ENCODE results near the gene MDM2. TPM values are rescaled to one million over a fixed set of nuclear protein-coding genes. Genes with fewer than 3 reads are reported as not detected.

Gene MDM2
- total and polyA plus RNA-seq, 11 donors = 16.2 to 78.8 (median 49.0) TPM

DNA sequence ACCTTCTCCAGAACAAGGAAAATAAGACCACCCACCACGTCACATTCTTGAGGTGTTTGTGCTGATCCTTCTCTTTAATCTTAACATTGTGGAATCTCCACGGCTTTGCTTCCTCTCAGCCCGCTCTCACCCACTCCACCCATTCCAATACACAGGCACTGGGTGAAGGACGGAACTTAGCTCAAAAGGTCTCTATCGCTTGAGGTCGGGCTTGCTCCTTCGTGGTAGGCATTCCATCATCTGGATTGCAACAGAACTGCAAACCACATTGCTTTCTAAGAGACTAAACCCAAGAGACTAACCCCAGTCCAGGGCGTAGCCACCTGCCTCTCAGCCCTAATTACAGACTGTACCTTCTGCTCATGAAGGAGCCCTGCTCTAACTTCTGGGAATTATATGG lies 24.0 kb upstream of the MDM2 start:
- H3K27me3 ChIP-seq = no peaks in the 10 kb centered on the region

DNA sequence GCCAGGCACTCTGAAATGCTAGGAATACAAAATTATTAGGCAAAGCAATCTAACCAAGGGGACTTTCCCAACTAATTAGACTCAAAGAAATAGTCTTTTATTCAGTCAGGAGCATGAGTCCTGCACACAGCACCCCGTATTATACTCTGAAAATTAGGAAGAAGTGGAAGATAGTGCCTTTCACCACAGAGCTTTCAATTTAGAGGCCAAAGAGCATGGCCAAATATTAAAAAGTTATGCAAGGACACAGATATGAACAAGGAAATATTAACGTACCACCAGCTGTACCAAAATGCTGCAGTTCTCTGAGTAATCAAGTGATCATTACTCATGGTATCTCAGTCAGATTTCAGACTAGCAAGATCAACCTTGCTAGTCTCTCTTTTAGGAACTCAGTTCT lies 22.6 kb upstream of the MDM2 start:
- intact Hi-C loops (cut with DNase I) = loop anchor here in 1 of 10 donors (5.0 kb wide), 1 partner anchor 38 kb away; the partner anchor contains the start of gene SLC35E3
- TF ChIP-seq, protein P1, sequence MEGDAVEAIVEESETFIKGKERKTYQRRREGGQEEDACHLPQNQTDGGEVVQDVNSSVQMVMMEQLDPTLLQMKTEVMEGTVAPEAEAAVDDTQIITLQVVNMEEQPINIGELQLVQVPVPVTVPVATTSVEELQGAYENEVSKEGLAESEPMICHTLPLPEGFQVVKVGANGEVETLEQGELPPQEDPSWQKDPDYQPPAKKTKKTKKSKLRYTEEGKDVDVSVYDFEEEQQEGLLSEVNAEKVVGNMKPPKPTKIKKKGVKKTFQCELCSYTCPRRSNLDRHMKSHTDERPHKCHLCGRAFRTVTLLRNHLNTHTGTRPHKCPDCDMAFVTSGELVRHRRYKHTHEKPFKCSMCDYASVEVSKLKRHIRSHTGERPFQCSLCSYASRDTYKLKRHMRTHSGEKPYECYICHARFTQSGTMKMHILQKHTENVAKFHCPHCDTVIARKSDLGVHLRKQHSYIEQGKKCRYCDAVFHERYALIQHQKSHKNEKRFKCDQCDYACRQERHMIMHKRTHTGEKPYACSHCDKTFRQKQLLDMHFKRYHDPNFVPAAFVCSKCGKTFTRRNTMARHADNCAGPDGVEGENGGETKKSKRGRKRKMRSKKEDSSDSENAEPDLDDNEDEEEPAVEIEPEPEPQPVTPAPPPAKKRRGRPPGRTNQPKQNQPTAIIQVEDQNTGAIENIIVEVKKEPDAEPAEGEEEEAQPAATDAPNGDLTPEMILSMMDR (IDR thresholded peaks at IDR 0.05) = no peak
- TF ChIP-seq POLR2A (IDR thresholded peaks at IDR 0.05) = no peak
- no peaks in the 10 kb centered on the region for H3K9me3 ChIP-seq
- no peak for DNase-seq
- H3K4me3 ChIP-seq = no peak overlapping the region
- no peaks in the 10 kb centered on the region for H3K27me3 ChIP-seq
- WGBS, 4 donors = 71 to 80% (median 74%) methylated on average over 2 of the region's 2 CpGs
- ATAC-seq = peak in 1 of 4 donors; percentile 30
- H3K36me3 ChIP-seq = no peaks in the 10 kb centered on the region
- peaks cover 0 to 50% (median 0%) of the 10 kb centered on the region in 12 donors for H3K4me1 ChIP-seq
- H3K27ac ChIP-seq = peak overlapping the region in 2 of 12 donors; percentile 11 to 71

More for the DNA sequence above, 24.0 kb upstream of the MDM2 start:
- intact Hi-C loops (cut with DNase I) = no loop called here
- no peaks in the 10 kb centered on the region for H3K9me3 ChIP-seq
- WGBS, 4 donors = 77 to 85% (median 82%) methylated on average over 8 of the region's 8 CpGs
- ATAC-seq = peak in 2 of 4 donors; percentile 42 to 55
- DNase-seq = no peak
- TF ChIP-seq POLR2A (IDR thresholded peaks at IDR 0.05) = no peak
- TF ChIP-seq, protein P1 (IDR thresholded peaks at IDR 0.05) = no peak
- no peak overlapping the region for H3K4me3 ChIP-seq
- no peaks in the 10 kb centered on the region for H3K36me3 ChIP-seq
- peak overlapping the region in 1 of 12 donors; percentile 27 for H3K27ac ChIP-seq
- H3K4me1 ChIP-seq = peaks cover 0 to 50% (median 0%) of the 10 kb centered on the region in 12 donors

DNA sequence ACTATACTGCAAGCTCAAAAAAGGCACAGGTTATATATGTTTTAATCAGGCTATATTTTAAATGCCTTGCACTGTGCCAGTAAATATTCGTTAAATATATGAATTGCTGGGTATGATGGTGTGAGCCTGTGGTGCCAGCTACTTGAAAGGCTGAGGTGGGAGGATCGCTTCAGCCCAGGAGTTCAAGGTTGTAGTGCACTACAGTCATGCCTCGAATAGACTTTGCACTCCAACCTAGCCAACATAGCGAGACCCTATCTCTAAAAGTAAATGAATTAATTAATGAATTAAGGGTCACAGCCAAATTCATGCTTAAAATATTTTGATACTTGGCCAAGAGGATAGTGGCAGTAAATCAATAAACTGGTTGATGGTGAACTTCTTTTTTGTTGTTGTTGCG lies 22.2 kb upstream of the MDM2 start:
- Histone ChIP-seq H3K4me1 (peaks cover 0 to 50% (median 0%) of the 10 kb centered on the region in 12 donors), H3K27ac (peak overlapping the region in 1 of 12 donors; percentile 87), H3K27me3 (no peaks in the 10 kb centered on the region), H3K4me3 (no peak overlapping the region), H3K9me3 (no peaks in the 10 kb centered on the region), H3K36me3 (no peaks in the 10 kb centered on the region)
- 92 to 95% (median 93%) methylated on average over 5 of the region's 5 CpGs for WGBS, 4 donors
- TF ChIP-seq POLR2A (IDR thresholded peaks at IDR 0.05) = no peak
- TF ChIP-seq, protein P1 (IDR thresholded peaks at IDR 0.05) = no peak
- no peak for ATAC-seq
- intact Hi-C loops (cut with DNase I) = loop anchor here in 1 of 10 donors (5.0 kb wide), 1 partner anchor 39 kb away; the partner anchor contains the start of gene SLC35E3
- no peak for DNase-seq

DNA sequence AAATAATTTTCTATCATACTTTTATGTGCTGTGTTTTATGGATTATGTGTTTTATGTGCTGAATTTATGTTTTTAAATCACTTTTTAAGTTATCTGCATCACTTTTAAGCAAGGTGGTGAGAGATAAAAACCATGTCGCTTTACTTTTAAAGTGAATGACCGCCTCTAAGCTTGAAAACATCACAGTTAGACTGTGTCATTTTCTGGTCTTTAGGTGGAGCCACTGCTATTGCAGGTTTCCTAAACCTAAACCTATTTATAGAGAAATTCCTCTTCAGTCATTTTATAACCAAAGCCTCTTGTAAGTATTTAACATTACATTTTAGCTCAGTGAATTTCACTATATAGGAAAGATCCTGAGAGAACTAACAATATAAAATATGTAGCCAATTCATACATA lies 21.0 kb upstream of the MDM2 start:
- peak overlapping the region in 9 of 12 donors; percentile 12 to 87 (median 44) for H3K27ac ChIP-seq
- WGBS, 4 donors = 77 to 83% (median 81%) methylated on average over 2 of the region's 2 CpGs
- no peaks in the 10 kb centered on the region for H3K9me3 ChIP-seq
- no peaks in the 10 kb centered on the region for H3K36me3 ChIP-seq
- TF ChIP-seq POLR2A (IDR thresholded peaks at IDR 0.05) = no peak
- TF ChIP-seq, protein P1 (IDR thresholded peaks at IDR 0.05) = no peak
- DNase-seq (no peak), ATAC-seq (no peak)
- peaks cover 0 to 50% (median 0%) of the 10 kb centered on the region in 12 donors for H3K4me1 ChIP-seq
- no peaks in the 10 kb centered on the region for H3K27me3 ChIP-seq
- intact Hi-C loops (cut with DNase I) = loop anchor here in 1 of 10 donors (5.0 kb wide), 1 partner anchor 40 kb away; the partner anchor contains the start of gene SLC35E3
- H3K4me3 ChIP-seq = no peak overlapping the region

All from heart left ventricle (tissue), 16 donors.